ENCODE data around the gene TTC13. TPM values are rescaled to one million over a fixed set of nuclear protein-coding genes. Genes with fewer than 3 reads are reported as not detected.

Gene TTC13
- total RNA-seq, 1 donor from 2014 or later = 35.4 TPM

DNA sequence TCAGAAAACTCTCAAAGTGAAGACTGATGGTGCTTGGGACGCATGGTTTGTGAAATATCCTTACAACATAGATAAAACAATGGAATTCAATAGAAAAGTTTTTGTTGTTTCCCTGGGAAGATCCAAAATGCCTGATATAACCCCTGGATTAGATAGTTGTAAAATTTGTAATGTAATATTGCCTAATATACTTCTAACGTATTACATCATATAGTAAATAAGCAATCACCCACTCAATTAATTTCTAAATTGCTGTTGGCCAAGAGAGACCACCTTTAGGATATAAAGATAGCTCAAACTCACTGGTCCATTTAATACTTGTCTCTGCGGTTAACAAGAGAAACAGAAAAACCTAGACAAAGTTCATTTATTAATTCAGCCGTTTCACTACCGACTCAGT is 42.2 kb downstream of the TTC13 start:
- POLR2A ChIA-PET = no interaction called here
- Mint-ChIP-seq H3K9me3 (no peaks in the 10 kb centered on the region), H3K27ac (no peak overlapping the region), H3K27me3 (no peaks in the 10 kb centered on the region), H3K36me3 (ENCODE audit: low read depth) (peaks cover 84% of the 10 kb centered on the region), H3K4me3 (no peak overlapping the region), H3K4me1 (peaks cover 4% of the 10 kb centered on the region)
- intact Hi-C loops (cut with micrococcal nuclease) = no loop called here
- CTCF ChIA-PET = no interaction called here
- ATAC-seq (ENCODE audit: low read depth) (no peak), DNase-seq (no peak)
- no peak for TF ChIP-seq CTCF (IDR thresholded peaks at IDR 0.05)

- Mint-ChIP-seq H3K36me3 (ENCODE audit: low read depth) (peaks cover 88% of the 10 kb centered on the region), H3K27ac (no peak overlapping the region), H3K4me1 (peaks cover 4% of the 10 kb centered on the region), H3K4me3 (no peak overlapping the region), H3K27me3 (no peaks in the 10 kb centered on the region), H3K9me3 (no peaks in the 10 kb centered on the region)
- CTCF ChIA-PET = no interaction called here
- no peak for TF ChIP-seq CTCF (IDR thresholded peaks at IDR 0.05)
- POLR2A ChIA-PET = no interaction called here
- DNase-seq (no peak), ATAC-seq (ENCODE audit: low read depth) (no peak)
- intact Hi-C loops (cut with micrococcal nuclease) = no loop called here
Measured at GRCh38 chr1:230935852-230936251, 42.8 kb downstream of the TTC13 start.

DNA sequence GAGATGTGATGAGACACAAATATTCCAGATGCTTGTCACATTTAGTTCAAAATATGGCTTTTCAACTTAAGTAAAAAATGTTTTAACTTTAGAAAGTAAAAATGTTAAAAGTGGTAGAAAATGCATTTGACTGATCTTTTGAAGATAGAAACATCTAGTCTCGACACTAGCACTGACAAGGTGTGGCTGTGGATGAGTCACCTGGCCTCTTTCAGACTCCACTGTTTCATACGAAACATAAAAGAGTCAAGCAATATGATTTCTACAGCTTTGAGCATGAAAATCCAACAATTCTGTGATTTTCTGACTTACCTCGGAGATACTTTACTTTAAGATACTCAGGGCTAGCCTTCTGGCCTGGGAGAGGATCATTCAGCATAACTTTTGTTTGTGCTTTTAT is 47.7 kb downstream of the TTC13 start:
- no peaks in the 10 kb centered on the region for H3K4me1 Mint-ChIP-seq
- no peak for ATAC-seq (ENCODE audit: low read depth)
- H3K27ac Mint-ChIP-seq = no peak overlapping the region
- ChIA-PET CTCF (no interaction called here), POLR2A (no interaction called here)
- intact Hi-C loops (cut with micrococcal nuclease) = no loop called here
- no peak overlapping the region for H3K4me3 Mint-ChIP-seq
- no peaks in the 10 kb centered on the region for H3K27me3 Mint-ChIP-seq
- no peak for DNase-seq
- no peaks in the 10 kb centered on the region for H3K9me3 Mint-ChIP-seq
- peaks cover 74% of the 10 kb centered on the region for H3K36me3 Mint-ChIP-seq (ENCODE audit: low read depth)
- TF ChIP-seq CTCF (IDR thresholded peaks at IDR 0.05) = no peak

- Mint-ChIP-seq H3K27me3 (no peaks in the 10 kb centered on the region), H3K4me3 (no peak overlapping the region), H3K9me3 (no peaks in the 10 kb centered on the region), H3K27ac (no peak overlapping the region), H3K36me3 (ENCODE audit: low read depth) (peaks cover 73% of the 10 kb centered on the region), H3K4me1 (no peaks in the 10 kb centered on the region)
- ATAC-seq (ENCODE audit: low read depth) = no peak
- no peak for TF ChIP-seq CTCF (IDR thresholded peaks at IDR 0.05)
- DNase-seq = no peak
- ChIA-PET POLR2A (no interaction called here), CTCF (no interaction called here)
- intact Hi-C loops (cut with micrococcal nuclease) = no loop called here
Measured at GRCh38 chr1:230926182-230926581, 52.5 kb downstream of the TTC13 start.

DNA sequence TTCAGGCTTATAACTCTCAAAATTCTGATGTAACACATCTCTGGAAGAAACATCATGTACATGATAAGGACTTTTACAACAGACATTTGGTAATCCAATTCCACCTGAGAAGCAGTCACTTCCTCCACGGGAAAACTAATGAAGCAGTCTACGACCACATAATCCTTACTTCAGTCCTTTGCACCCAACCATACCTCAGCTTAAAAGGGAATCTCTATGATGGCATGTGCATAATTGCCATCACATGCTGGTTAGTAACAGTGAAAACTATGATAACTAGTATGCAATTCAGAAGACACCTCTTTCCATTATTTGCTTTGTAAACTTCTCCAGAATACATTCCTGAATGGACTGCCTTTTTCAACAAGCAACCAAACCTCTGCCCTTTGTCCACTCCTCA is 53.1 kb downstream of the TTC13 start:
- ChIA-PET CTCF (no interaction called here), POLR2A (no interaction called here)
- intact Hi-C loops (cut with micrococcal nuclease) = no loop called here

More for the DNA sequence above, 53.1 kb downstream of the TTC13 start:
- no peaks in the 10 kb centered on the region for H3K4me1 Mint-ChIP-seq
- H3K27ac Mint-ChIP-seq = no peak overlapping the region
- H3K9me3 Mint-ChIP-seq = no peaks in the 10 kb centered on the region
- H3K4me3 Mint-ChIP-seq = no peak overlapping the region
- TF ChIP-seq CTCF (IDR thresholded peaks at IDR 0.05) = no peak
- H3K27me3 Mint-ChIP-seq = no peaks in the 10 kb centered on the region
- peaks cover 72% of the 10 kb centered on the region for H3K36me3 Mint-ChIP-seq (ENCODE audit: low read depth)
- DNase-seq (no peak), ATAC-seq (ENCODE audit: low read depth) (no peak)
